K562 (cell line): ENCODE data around the gene ZNRF1.

Source experiments
- GABPA ChIP-seq: fragments of 200-800 bp; sonication (Bioruptor generic); conservative IDR thresholded peaks from 2 replicates; pipeline ENCODE4 v1.6.1; 2016; ENCODE audit warnings: low read depth, missing genetic modification characterization, missing compliant biosample characterization
- NR3C1 ChIP-seq: sonication (generic); formaldehyde crosslinking; IDR thresholded peaks from 2 replicates; pipeline ENCODE4 v1.8.1; 2022; ENCODE audit warnings: missing genetic modification reagents
- TBP ChIP-seq: optimal IDR thresholded peaks from 2 replicates; pipeline ENCODE3; 2011; ENCODE audit warnings: low read depth, low read length, improper control_type of control experiment
- XRCC4 ChIP-seq: IDR thresholded peaks from one replicate; pipeline ENCODE4 v1.6.1; 2011; ENCODE audit not compliant: insufficient read depth, insufficient read length; ENCODE audit errors: extremely low read depth
- YY1 ChIP-seq, 3 experiments: IDR thresholded peaks; 2 replicates each; pipeline ENCODE4 v1.6.1; 2011; ENCODE audit warnings: low read length in 2 of 3, mild to moderate bottlenecking in 2 of 3, moderate library complexity in 2 of 3, borderline replicate concordance in 1 of 3, control low read depth in 1 of 3, low read depth in 1 of 3; ENCODE audit not compliant: insufficient read depth in 3 of 3, insufficient replicate concordance in 2 of 3, control insufficient read depth in 1 of 3, insufficient read length in 1 of 3; ENCODE audit errors: extremely low read depth in 1 of 3
- ZNF263 ChIP-seq: sonication (generic); formaldehyde crosslinking; IDR thresholded peaks from 2 replicates; pipeline ENCODE4 v1.8.0; 2022; ENCODE audit warnings: mild to moderate bottlenecking, missing genetic modification reagents, borderline replicate concordance
- TF ChIP-seq, protein P1 (sequence below): sonication (generic); formaldehyde crosslinking; IDR thresholded peaks from 2 replicates; pipeline ENCODE4 v1.8.0; 2022; ENCODE audit warnings: mild to moderate bottlenecking, missing genetic modification reagents

DNA sequence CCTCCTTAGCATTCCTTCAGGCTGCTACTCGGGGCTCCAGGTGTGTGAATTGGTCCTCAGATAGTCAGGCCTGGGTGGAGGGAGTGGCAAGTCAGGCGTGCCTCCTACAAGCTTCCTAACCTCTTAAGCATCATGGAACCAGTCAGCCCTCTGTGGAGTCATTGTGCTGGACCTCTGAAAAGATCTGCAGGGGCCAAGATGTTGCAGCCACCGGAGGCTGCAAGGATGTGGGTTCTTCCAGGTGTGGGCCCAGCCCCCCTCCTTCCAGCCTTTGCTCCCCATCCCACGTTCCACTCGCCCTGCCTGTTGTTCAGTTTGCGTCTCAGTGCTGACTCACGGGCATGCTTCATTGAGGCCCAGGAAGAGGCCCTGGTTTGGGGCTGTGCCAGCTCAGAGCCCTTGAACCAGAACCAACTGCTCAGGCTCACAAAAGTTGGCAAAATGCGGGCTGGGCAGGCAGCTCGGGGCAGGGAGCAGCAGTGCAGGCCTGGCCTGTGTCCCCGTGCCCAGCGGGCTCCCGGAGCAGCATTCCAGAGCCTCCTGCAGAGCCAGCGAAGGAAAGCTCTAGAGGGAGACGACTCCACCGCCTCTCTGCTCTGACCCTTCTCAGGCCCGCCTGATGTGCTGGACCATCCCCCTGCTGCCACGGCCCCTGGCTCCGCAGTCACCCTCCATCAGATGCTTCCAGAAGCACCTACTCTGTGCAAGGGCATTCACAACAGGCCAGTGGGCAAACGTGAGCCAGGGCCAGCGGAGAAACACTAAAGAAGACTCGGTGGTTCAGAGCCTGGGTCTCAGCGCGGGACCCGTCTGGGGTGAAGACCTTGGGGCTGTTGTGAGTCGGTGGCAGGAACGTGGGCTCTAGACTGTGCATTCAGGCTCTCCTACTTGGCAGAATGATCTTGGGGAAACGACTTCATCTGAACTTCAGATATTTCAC is 110.2 kb downstream of the ZNRF1 start:
- TF ChIP-seq, protein P1, sequence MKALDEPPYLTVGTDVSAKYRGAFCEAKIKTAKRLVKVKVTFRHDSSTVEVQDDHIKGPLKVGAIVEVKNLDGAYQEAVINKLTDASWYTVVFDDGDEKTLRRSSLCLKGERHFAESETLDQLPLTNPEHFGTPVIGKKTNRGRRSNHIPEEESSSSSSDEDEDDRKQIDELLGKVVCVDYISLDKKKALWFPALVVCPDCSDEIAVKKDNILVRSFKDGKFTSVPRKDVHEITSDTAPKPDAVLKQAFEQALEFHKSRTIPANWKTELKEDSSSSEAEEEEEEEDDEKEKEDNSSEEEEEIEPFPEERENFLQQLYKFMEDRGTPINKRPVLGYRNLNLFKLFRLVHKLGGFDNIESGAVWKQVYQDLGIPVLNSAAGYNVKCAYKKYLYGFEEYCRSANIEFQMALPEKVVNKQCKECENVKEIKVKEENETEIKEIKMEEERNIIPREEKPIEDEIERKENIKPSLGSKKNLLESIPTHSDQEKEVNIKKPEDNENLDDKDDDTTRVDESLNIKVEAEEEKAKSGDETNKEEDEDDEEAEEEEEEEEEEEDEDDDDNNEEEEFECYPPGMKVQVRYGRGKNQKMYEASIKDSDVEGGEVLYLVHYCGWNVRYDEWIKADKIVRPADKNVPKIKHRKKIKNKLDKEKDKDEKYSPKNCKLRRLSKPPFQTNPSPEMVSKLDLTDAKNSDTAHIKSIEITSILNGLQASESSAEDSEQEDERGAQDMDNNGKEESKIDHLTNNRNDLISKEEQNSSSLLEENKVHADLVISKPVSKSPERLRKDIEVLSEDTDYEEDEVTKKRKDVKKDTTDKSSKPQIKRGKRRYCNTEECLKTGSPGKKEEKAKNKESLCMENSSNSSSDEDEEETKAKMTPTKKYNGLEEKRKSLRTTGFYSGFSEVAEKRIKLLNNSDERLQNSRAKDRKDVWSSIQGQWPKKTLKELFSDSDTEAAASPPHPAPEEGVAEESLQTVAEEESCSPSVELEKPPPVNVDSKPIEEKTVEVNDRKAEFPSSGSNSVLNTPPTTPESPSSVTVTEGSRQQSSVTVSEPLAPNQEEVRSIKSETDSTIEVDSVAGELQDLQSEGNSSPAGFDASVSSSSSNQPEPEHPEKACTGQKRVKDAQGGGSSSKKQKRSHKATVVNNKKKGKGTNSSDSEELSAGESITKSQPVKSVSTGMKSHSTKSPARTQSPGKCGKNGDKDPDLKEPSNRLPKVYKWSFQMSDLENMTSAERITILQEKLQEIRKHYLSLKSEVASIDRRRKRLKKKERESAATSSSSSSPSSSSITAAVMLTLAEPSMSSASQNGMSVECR (CRISPR knock-in tag): no peak
- TF ChIP-seq GABPA: no peak
- no peak for TF ChIP-seq YY1 (IDR thresholded peaks at IDR 0.05; ENCODE audit: borderline replicate concordance in 1 of 3, control insufficient read depth in 1 of 3, extremely low read depth in 1 of 3, insufficient read depth in 3 of 3, insufficient read length in 1 of 3, insufficient replicate concordance in 2 of 3, low read depth in 1 of 3, low read length in 2 of 3)
- TF ChIP-seq TBP: no peak
- no peak for TF ChIP-seq XRCC4
- TF ChIP-seq NR3C1 (CRISPR knock-in tag): no peak
- TF ChIP-seq ZNF263 (CRISPR knock-in tag): no peak
